Measurements from ENCODE around the gene WNT9B. TPM values are rescaled to one million over a fixed set of nuclear protein-coding genes. Genes with fewer than 3 reads are reported as not detected.
A peak's percentile ranks its signal among the peaks of the same experiment; 100 is the strongest.

Gene WNT9B
- total and polyA plus RNA-seq, 2 of the 13 experiments (the other 11 are each of a cell fraction or from before 2014, with no cell fraction given) = not detected

DNA sequence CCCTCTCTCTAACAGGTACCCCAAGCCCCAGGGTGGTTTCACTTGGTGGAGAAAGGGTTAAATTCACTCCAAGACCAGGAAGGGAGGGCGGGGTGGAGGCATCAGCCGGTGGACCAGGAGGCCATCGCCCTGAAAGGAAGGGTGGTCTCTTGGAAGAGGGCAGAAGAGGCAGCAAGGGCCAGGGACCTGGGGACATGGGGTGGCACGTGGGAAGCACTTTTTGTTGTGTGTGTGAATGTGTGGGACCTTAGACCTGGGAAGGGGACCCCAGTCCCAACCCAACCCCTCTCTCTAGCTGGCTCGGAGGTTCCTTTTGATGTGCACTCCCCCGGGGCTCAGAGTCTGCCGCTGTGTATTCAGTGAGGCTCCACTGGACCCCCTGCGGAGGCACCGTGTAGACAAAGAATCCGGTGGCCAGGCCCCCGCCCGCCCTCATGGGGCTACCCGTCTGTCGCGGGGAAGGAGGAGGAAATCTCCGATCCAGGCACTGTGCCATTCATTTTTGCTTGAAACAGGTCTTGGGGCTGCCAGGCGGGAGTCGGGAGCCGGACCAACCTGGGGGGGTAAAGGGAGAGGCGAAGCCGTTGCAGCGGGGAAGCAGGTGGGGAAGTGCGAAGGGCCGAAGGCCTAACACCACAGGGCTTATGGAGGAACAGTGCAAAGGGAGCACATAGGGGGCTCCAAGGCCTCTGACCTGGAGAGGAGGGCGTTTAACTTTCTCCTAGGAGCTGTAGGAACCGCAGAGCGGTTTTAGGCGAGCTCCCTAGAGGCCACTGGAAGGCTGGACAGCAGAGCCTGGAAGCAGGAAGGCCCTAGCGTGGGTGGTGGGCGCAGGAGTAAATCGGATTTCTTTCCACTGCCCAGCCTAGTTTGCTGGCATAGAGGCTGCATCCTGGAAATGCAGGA is 29.6 kb upstream of the WNT9B start (continued):
- TF ChIP-seq ZNF18 (CRISPR knock-in tag; IDR thresholded peaks at IDR 0.05; ENCODE audit: insufficient replicate concordance) = no peak
- TF ChIP-seq, protein P1, sequence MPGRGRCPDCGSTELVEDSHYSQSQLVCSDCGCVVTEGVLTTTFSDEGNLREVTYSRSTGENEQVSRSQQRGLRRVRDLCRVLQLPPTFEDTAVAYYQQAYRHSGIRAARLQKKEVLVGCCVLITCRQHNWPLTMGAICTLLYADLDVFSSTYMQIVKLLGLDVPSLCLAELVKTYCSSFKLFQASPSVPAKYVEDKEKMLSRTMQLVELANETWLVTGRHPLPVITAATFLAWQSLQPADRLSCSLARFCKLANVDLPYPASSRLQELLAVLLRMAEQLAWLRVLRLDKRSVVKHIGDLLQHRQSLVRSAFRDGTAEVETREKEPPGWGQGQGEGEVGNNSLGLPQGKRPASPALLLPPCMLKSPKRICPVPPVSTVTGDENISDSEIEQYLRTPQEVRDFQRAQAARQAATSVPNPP (CRISPR knock-in tag; IDR thresholded peaks at IDR 0.05) = no peak
- 0 out of 2 replicates have a peak, but pooled peaks have one; percentile 34 for TF ChIP-seq BRD4 (CRISPR knock-in tag; IDR thresholded peaks at IDR 0.05)
- no peak for TF ChIP-seq PHF20 (CRISPR knock-in tag; IDR thresholded peaks at IDR 0.05)
- TF ChIP-seq RARA (CRISPR knock-in tag; IDR thresholded peaks at IDR 0.05) = no peak
- TF ChIP-seq POGK (CRISPR knock-in tag; conservative IDR thresholded peaks at IDR 0.05) = 0 out of 2 replicates have a peak, but pooled peaks have one; percentile 40
- no peak for TF ChIP-seq ZNF296 (CRISPR knock-in tag; conservative IDR thresholded peaks at IDR 0.05)
- no peak for TF ChIP-seq ELF4 (CRISPR knock-in tag; IDR thresholded peaks at IDR 0.05; ENCODE audit: borderline replicate concordance)
- TF ChIP-seq MTF1 (CRISPR knock-in tag; IDR thresholded peaks at IDR 0.05) = no peak
- no peak for TF ChIP-seq ZIK1 (CRISPR knock-in tag; IDR thresholded peaks at IDR 0.05; ENCODE audit: borderline replicate concordance, low read depth)
- TF ChIP-seq TBL1XR1 (IDR thresholded peaks at IDR 0.05; ENCODE audit: borderline replicate concordance, low read length, partially characterized antibody) = no peak
- no peak for TF ChIP-seq ZNF333 (CRISPR knock-in tag; IDR thresholded peaks at IDR 0.05; ENCODE audit: borderline replicate concordance)
- no peak for TF ChIP-seq ZNF615 (CRISPR knock-in tag; IDR thresholded peaks at IDR 0.05; ENCODE audit: borderline replicate concordance)
- TF ChIP-seq ZNF264 (CRISPR knock-in tag; IDR thresholded peaks at IDR 0.05) = no peak
- TF ChIP-seq CAMTA2 (CRISPR knock-in tag; IDR thresholded peaks at IDR 0.05; ENCODE audit: borderline replicate concordance) = peak; percentile 77; the same call in 1 of the 2 replicates
- TF ChIP-seq XRCC5 (optimal IDR thresholded peaks at IDR 0.05; ENCODE audit: low read length) = peak; percentile 8
- 0 out of 2 replicates have a peak, but pooled peaks have one; percentile 39 for TF ChIP-seq ZNF740 (CRISPR knock-in tag; IDR thresholded peaks at IDR 0.05)
- TF ChIP-seq ZNF350 (CRISPR knock-in tag; IDR thresholded peaks at IDR 0.05; ENCODE audit: borderline replicate concordance, low read depth) = 0 out of 2 replicates have a peak, but pooled peaks have one; percentile 0
- no peak for TF ChIP-seq MED1 (CRISPR knock-in tag; IDR thresholded peaks at IDR 0.05)
- TF ChIP-seq HIVEP1 (CRISPR knock-in tag; IDR thresholded peaks at IDR 0.05) = 0 out of 2 replicates have a peak, but pooled peaks have one; percentile 9
